ENCODE data around the gene NAV2. TPM values are rescaled to one million over a fixed set of nuclear protein-coding genes. Genes with fewer than 3 reads are reported as not detected.

NAV2 gene
- total RNA-seq, 2 donors from 2014 or later, result 26.4 to 35.5 TPM

DNA sequence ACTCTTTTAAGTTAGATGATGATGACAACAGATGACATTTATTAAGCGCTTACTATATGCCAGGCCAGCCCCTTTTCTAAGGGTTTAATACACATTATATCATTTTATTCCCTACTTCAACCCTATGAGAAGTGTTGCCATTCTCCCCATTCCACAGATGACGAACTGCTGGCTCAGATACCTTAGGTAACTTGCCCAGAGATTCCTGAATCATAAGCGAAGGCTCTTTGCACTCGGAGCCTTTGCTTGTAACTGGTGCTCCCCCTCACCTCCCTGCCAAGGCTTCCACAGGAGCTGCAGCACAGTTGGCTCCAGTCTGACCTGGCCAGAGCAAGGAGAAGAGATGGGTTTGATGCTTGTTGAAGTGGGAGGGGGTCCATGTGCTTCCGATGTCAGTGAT, 404.7 kb downstream of the NAV2 start:
- no peaks in the 10 kb centered on the region for H3K9me3 ChIP-seq
- H3K4me3 ChIP-seq, result no peak overlapping the region
- peaks cover 10% of the 10 kb centered on the region for H3K4me1 ChIP-seq
- no peak for ATAC-seq
- 78 to 79% methylated on average over 5 of the region's 5 CpGs for WGBS, 2 donors
- H3K36me3 ChIP-seq (replicated peaks in 1 of 2; ENCODE audit: insufficient read depth in 1 of 2, low read depth in 2 of 2), result peaks cover 6 to 11% of the 10 kb centered on the region in 2 donors
- no peak for DNase-seq
- intact Hi-C loops (cut with DNase I), result no loop called here
- TF ChIP-seq, protein P1, sequence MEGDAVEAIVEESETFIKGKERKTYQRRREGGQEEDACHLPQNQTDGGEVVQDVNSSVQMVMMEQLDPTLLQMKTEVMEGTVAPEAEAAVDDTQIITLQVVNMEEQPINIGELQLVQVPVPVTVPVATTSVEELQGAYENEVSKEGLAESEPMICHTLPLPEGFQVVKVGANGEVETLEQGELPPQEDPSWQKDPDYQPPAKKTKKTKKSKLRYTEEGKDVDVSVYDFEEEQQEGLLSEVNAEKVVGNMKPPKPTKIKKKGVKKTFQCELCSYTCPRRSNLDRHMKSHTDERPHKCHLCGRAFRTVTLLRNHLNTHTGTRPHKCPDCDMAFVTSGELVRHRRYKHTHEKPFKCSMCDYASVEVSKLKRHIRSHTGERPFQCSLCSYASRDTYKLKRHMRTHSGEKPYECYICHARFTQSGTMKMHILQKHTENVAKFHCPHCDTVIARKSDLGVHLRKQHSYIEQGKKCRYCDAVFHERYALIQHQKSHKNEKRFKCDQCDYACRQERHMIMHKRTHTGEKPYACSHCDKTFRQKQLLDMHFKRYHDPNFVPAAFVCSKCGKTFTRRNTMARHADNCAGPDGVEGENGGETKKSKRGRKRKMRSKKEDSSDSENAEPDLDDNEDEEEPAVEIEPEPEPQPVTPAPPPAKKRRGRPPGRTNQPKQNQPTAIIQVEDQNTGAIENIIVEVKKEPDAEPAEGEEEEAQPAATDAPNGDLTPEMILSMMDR (IDR thresholded peaks at IDR 0.05), result no peak
- no peak for TF ChIP-seq POLR2A (IDR thresholded peaks at IDR 0.05)
- H3K27me3 ChIP-seq, result no peaks in the 10 kb centered on the region
- no peak overlapping the region for H3K27ac ChIP-seq

DNA sequence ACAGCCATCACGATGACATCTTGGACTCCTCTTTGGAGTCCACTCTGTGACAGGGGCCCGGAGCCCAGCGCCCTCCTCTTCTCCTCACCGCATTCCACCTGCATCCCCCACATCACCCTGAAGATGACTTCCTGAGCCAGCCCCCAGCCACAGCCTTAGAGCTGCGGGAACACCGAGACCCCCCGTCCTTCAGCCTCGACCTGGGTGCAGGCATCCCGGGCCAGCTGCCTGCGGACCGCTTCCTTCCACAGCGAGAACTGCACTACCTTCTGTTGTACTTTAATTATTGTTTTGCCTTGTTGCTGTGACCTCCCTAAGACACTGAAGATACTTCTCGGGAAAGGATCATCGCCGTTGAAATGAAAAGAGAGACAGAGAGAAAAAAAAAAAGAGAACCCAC, 405.6 kb downstream of the NAV2 start:
- H3K27ac ChIP-seq, result no peak overlapping the region
- intact Hi-C loops (cut with DNase I), result no loop called here
- DNase-seq (no peak), ATAC-seq (no peak)
- peaks cover 6 to 11% of the 10 kb centered on the region in 2 donors for H3K36me3 ChIP-seq (replicated peaks in 1 of 2; ENCODE audit: insufficient read depth in 1 of 2, low read depth in 2 of 2)
- TF ChIP-seq, protein P1 (IDR thresholded peaks at IDR 0.05), result no peak
- no peak for TF ChIP-seq POLR2A (IDR thresholded peaks at IDR 0.05)
- H3K4me3 ChIP-seq, result no peak overlapping the region
- no peaks in the 10 kb centered on the region for H3K9me3 ChIP-seq
- 94% methylated on average over 15 of the region's 15 CpGs for WGBS, 2 donors
- no peaks in the 10 kb centered on the region for H3K27me3 ChIP-seq
- peaks cover under 1% of the 10 kb centered on the region for H3K4me1 ChIP-seq

DNA sequence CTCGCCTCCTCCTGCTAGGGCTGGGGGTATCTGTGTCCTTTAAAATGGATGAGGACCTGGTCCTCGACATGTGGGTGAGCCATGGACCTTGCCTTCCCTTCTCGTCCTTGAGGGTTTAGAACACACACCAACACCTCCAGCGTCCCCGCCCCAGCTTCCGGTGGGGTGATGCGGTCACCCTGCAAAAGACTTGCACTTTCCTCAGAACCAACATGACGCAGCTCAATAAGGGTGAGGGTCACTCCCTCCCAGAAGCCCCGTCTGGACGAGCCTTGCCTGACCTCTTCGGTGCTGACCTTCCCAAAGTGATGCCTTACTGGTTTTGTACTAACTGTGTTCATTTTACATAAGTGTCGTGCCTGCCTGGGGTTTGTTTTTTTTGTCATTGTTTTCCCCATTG, 406.7 kb downstream of the NAV2 start:
- no peaks in the 10 kb centered on the region for H3K9me3 ChIP-seq

DNA sequence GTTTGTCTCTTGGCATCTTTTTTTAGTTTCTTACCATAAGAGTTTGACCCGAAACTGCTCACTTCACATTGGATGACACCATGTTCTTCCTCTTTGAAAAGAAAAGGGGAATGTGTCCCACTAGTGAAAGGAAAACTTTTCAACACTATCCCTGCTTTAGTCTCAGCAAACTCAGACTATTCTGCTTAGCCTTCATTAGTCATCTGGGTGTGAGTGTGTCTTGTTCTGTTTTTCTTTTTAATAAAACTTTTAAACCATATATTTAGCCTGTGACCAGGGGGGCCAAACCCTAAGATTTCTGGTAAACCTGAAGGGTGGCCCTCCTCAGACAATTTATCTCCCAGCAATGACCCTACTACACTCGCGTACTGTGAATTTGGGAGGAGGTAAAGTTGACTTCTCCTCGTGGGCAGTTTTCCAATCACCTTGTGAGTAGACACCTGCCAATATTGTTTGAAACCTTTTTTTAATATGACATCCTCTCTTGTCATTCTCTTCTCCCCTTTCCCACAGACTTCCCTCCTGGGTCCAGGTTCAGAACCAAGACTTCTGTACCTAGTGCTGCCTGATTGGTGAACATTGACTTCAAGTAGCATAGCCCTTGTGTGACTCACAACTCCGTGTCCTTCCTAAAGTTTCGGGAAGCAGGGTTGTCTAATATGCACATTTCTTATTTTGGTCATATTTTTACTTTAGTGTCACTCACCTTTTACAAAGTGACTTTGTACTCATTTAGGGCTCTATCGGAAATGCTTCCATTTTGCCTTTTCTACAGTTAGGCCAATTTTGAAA, 407.7 kb downstream of the NAV2 start:
- Histone ChIP-seq H3K4me3 (no peak overlapping the region), H3K4me1 (no peaks in the 10 kb centered on the region), H3K27me3 (no peaks in the 10 kb centered on the region), H3K36me3 (replicated peaks in 1 of 2; ENCODE audit: insufficient read depth in 1 of 2, low read depth in 2 of 2) (peaks cover 6 to 8% of the 10 kb centered on the region in 2 donors), H3K9me3 (no peaks in the 10 kb centered on the region), H3K27ac (no peak overlapping the region)
- TF ChIP-seq, protein P1 (IDR thresholded peaks at IDR 0.05), result no peak
- TF ChIP-seq POLR2A (IDR thresholded peaks at IDR 0.05), result no peak
- DNase-seq (no peak), ATAC-seq (no peak)
- 88 to 89% methylated on average over 7 of the region's 7 CpGs for WGBS, 2 donors
- intact Hi-C loops (cut with DNase I), result no loop called here

More for the DNA sequence above, 406.7 kb downstream of the NAV2 start:
- Histone ChIP-seq H3K36me3 (replicated peaks in 1 of 2; ENCODE audit: insufficient read depth in 1 of 2, low read depth in 2 of 2) (peaks cover 6 to 11% of the 10 kb centered on the region in 2 donors), H3K4me1 (no peaks in the 10 kb centered on the region), H3K27ac (no peak overlapping the region), H3K27me3 (no peaks in the 10 kb centered on the region), H3K4me3 (no peak overlapping the region)
- ATAC-seq (no peak), DNase-seq (no peak)
- TF ChIP-seq POLR2A (IDR thresholded peaks at IDR 0.05), result no peak
- TF ChIP-seq, protein P1 (IDR thresholded peaks at IDR 0.05), result no peak
- 90 to 92% methylated on average over 12 of the region's 12 CpGs for WGBS, 2 donors
- intact Hi-C loops (cut with DNase I), result no loop called here

DNA sequence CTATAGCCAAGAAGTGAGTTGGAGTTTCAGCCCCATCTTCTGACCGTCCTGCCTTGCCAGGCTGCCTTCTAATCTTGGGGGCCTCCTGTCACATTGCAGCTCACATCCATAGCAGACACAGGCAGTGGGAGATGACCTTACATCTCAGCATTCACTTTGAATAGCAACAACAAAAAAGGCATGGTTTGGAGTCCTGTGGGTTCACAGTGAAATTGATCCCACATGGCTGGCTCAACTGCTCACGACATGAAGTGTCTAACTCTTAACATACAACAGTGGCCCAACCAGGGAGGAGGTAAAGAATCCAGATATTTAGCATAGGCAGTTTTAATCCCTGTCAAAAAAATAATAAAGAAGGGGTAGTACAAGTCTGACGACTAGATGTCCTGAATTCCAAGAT, 409.5 kb downstream of the NAV2 start:
- H3K27me3 ChIP-seq, result no peaks in the 10 kb centered on the region
- no peaks in the 10 kb centered on the region for H3K4me1 ChIP-seq
- H3K9me3 ChIP-seq, result no peaks in the 10 kb centered on the region
- H3K4me3 ChIP-seq, result no peak overlapping the region
- ATAC-seq (no peak), DNase-seq (no peak)
- TF ChIP-seq, protein P1 (IDR thresholded peaks at IDR 0.05), result no peak
- TF ChIP-seq POLR2A (IDR thresholded peaks at IDR 0.05), result no peak
- whole genome bisulfite sequencing, 2 donors, result 81 to 87% methylated on average over 3 of the region's 3 CpGs
- peaks cover 6 to 8% of the 10 kb centered on the region in 2 donors for H3K36me3 ChIP-seq (replicated peaks in 1 of 2; ENCODE audit: insufficient read depth in 1 of 2, low read depth in 2 of 2)
- H3K27ac ChIP-seq, result no peak overlapping the region
- intact Hi-C loops (cut with DNase I), result no loop called here

Measured in body of pancreas (tissue), 4 donors.